IMR-90 (cell line): Measurements from ENCODE around the gene NRARP.

Experiments
- BHLHE40 ChIP-seq: fragments of 150-350 bp; IDR thresholded peaks from 2 replicates; pipeline ENCODE4 v1.6.1; 2016; ENCODE audit warnings: mild to moderate bottlenecking, low read depth, low read length
- CTCF ChIP-seq: conservative IDR thresholded peaks from 2 replicates; pipeline ENCODE4 v1.5.1; 2012; ENCODE audit warnings: mild to moderate bottlenecking, low read depth, low read length, improper control_type of control experiment
- FOS ChIP-seq: fragments of 150-350 bp; IDR thresholded peaks from 2 replicates; pipeline ENCODE4 v1.6.1; 2016; ENCODE audit warnings: low read depth, low read length
- MXI1 ChIP-seq: IDR thresholded peaks from 2 replicates; pipeline ENCODE4 v1.6.1; 2012; ENCODE audit warnings: low read depth, mild to moderate bottlenecking, low read length, moderate library complexity, borderline replicate concordance
- POLR2A ChIP-seq: IDR thresholded peaks from 2 replicates; pipeline ENCODE4 v1.6.1; 2012; ENCODE audit warnings: mild to moderate bottlenecking, low read depth, low read length
- RAD21 ChIP-seq: IDR thresholded peaks from 2 replicates; pipeline ENCODE4 v1.6.1; 2012; ENCODE audit warnings: low read length, improper control_type of control experiment
- RFX5 ChIP-seq: IDR thresholded peaks from 2 replicates; pipeline ENCODE4 v1.8.0; 2012; ENCODE audit warnings: low read depth, mild to moderate bottlenecking, low read length, moderate library complexity

DNA sequence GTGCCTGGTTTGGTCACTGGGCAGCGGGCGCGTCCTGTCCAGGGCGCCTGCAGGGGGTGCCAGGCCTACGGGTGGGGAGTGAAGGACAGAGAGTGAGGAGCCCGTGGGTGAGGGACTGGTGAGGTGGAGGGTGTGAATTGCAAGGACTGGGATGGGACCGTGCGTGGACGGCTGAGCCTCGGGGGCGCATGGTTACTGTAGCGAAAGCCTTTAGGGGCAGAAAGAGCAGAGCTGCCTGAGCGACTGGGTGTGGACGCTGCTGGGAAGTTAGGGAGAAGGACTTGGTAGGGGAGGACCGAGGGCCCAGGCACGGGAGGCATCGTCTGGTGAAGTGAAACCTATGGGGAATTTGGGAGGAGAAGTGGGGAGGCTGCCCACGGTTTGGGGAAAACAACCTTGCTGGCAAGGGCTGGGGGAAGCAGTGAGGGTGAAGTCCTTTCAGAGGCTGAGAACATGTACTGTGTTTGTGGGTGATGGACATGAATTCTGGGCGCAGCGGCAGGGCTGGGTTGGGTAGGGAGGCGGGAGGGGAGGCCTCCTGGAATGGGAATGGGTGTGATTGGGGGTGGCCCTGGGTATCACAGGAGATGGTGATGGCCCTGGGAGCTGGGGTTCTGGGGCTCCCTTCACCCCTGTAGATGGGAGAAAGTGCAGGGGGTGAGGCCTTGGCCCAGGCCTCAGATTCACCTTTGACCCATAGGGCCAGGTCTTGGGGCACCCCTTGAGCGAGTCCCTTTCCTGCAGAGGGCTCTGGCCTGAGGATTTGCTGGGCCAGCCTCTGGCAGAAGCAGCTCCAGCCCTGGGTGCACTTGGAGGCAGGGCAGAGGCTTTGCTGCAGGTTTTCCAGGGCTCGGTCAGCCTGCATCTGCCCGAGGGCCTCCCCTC, 26.2 kb downstream of the NRARP start:
- no peak for TF ChIP-seq MXI1
- no peak for TF ChIP-seq RAD21
- TF ChIP-seq RFX5, result no peak
- no peak for TF ChIP-seq CTCF
- TF ChIP-seq BHLHE40, result no peak
- TF ChIP-seq FOS, result no peak
- no peak for TF ChIP-seq POLR2A
